ENCODE measurements around the gene EEA1.

EEA1 gene

GRCh38 chr12:92930421-92930820 is 1.3 kb upstream of the EEA1 start:
- TF ChIP-seq CTCF (IDR thresholded peaks at IDR 0.05; ENCODE audit: insufficient read depth, low read length, missing control alignments) = no peak
- DNase-seq (ENCODE audit: low read depth, low spot score) = no peak
- ChIA-PET CTCF (interaction anchor here (1.1 to 1.9 kb wide), 4 partner anchors 9 to 489 kb away, joined by 3 to 6 read pairs (median 4); no protein-coding TSS in a partner anchor), POLR2A (no interaction called here)
- no peak overlapping the region for H3K4me3 ChIP-seq (ENCODE audit: low read depth, low read length)

- TF ChIP-seq CTCF (IDR thresholded peaks at IDR 0.05; ENCODE audit: insufficient read depth, low read length, missing control alignments) = no peak
- ChIA-PET CTCF (interaction anchor here (1.0 to 1.9 kb wide), 6 partner anchors 9 to 490 kb away, joined by 3 to 6 read pairs (median 4); no protein-coding TSS in a partner anchor), POLR2A (no interaction called here)
- peak overlapping the region; percentile 84 for H3K4me3 ChIP-seq (ENCODE audit: low read depth, low read length)
- no peak for DNase-seq (ENCODE audit: low read depth, low spot score)
Observed at GRCh38 chr12:92929983-92930382, 888 bp upstream of the EEA1 start.

GRCh38 chr12:92928421-92928961 is 604 bp downstream of the EEA1 start:
- DNase-seq (ENCODE audit: low read depth, low spot score) = no peak
- no peak for TF ChIP-seq CTCF (IDR thresholded peaks at IDR 0.05; ENCODE audit: insufficient read depth, low read length, missing control alignments)
- POLR2A ChIA-PET = interaction anchor here (0.7 to 1.2 kb wide), 4 partner anchors 29 to 167 kb away, joined by 3 to 5 read pairs (median 3); no protein-coding TSS in a partner anchor
- CTCF ChIA-PET = interaction anchor here (1.1 to 2.2 kb wide), 4 partner anchors 94 to 491 kb away, joined by 3 to 10 read pairs (median 4); no protein-coding TSS in a partner anchor
- H3K4me3 ChIP-seq (ENCODE audit: low read depth, low read length) = peak overlapping the region; percentile 79

GRCh38 chr12:92927436-92928281 is 1.4 kb downstream of the EEA1 start:
- H3K4me3 ChIP-seq (ENCODE audit: low read depth, low read length) = peak overlapping the region; percentile 79
- ChIA-PET POLR2A (interaction anchor here (0.6 to 1.5 kb wide), 4 partner anchors 60 to 783 kb away, joined by 3 read pairs; no protein-coding TSS in a partner anchor), CTCF (interaction anchor here (0.9 to 2.2 kb wide), 8 partner anchors 15 to 492 kb away, joined by 3 to 10 read pairs (median 4); no protein-coding TSS in a partner anchor)
- DNase-seq (ENCODE audit: low read depth, low spot score) = no peak
- TF ChIP-seq CTCF (IDR thresholded peaks at IDR 0.05; ENCODE audit: insufficient read depth, low read length, missing control alignments) = no peak

- ChIA-PET CTCF (interaction anchor here (0.7 to 2.2 kb wide), 11 partner anchors 16 to 493 kb away, joined by 3 to 10 read pairs (median 4); no protein-coding TSS in a partner anchor), POLR2A (interaction anchor here (0.5 to 1.5 kb wide), 2 partner anchors 450 to 783 kb away, joined by 3 read pairs; no protein-coding TSS in a partner anchor)
- DNase-seq (ENCODE audit: low read depth, low spot score) = no peak
- peak overlapping the region; percentile 79 for H3K4me3 ChIP-seq (ENCODE audit: low read depth, low read length)
- TF ChIP-seq CTCF (IDR thresholded peaks at IDR 0.05; ENCODE audit: insufficient read depth, low read length, missing control alignments) = peak; percentile 18
Observed at GRCh38 chr12:92927055-92927435, 2.0 kb downstream of the EEA1 start.

- H3K4me3 ChIP-seq (ENCODE audit: low read depth, low read length) = peak overlapping the region; percentile 79
- TF ChIP-seq CTCF (IDR thresholded peaks at IDR 0.05; ENCODE audit: insufficient read depth, low read length, missing control alignments) = no peak
- POLR2A ChIA-PET = interaction anchor here (0.5 to 1.5 kb wide), 2 partner anchors 450 to 782 kb away, joined by 3 read pairs; no protein-coding TSS in a partner anchor
- CTCF ChIA-PET = interaction anchor here (0.6 to 2.2 kb wide), 10 partner anchors 17 to 493 kb away, joined by 3 to 10 read pairs (median 4); no protein-coding TSS in a partner anchor
- no peak for DNase-seq (ENCODE audit: low read depth, low spot score)
Observed at GRCh38 chr12:92926549-92926948, 2.5 kb downstream of the EEA1 start.

Measured in AG04449 (cell line).